ENCODE results near the gene DHRS4.
"Not testable (repeated sequence)": the region's sequence is repeated elsewhere in the genome, so short reads cannot be mapped to it uniquely, and the experiment has no call there.

The DHRS4 gene

DNA sequence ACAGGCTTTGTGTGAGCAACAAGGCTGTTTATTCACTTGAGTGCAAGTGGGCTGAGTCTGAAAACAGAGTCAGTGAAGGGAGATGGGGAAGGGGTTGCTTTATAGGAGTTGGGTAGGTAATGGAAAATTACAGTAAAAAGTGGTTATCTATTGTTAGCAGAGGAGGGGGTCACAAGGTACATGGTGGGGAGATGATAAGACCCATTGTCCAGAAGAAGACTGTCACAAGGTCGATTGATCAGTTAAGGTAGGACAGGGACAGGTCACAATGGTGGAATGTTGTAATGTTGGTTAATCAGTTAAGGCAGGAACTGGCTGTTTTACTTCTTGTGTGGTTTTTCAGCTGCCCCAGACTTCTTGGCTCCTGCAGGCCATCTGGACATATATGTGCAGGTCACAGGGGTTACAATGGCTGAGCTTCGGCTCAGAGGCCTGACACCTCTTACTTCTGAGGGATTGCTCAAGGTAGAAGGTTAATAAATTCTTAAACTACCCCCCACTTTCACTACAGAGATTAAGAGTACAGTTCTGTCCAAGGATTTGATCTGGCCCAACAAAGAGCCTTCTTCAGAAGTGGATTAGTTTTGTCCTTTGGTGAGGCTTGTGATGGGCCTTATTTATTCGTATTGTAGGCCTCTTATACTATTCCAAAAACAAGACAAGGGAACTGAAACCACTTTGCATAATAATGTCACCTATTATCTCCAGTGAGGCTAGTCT lies 13.8 kb upstream of the DHRS4 start:
- DNase-seq (ENCODE audit: low read depth in 3 of 3): no peak

DNA sequence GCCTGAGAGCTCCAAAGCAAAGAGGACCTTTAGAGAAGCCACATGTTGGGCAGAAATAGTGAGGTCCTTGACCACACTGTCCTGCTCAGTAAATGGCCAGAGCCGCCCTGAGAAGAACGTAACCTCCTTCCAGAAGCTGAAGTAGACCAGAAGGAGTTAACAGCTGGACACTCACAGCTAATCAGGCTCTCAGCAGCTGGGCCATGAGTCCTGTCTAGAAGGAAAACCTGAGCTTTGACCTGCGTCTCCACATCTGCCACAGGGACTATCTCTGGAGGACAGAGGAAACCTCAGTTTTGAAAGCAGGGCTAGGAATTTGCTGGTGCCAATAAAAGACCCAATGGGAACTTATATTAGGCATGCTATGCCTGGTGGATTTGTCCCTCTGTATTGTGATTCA lies 12.3 kb upstream of the DHRS4 start:
- DNase-seq (ENCODE audit: low read depth in 3 of 3): no peak

DNA sequence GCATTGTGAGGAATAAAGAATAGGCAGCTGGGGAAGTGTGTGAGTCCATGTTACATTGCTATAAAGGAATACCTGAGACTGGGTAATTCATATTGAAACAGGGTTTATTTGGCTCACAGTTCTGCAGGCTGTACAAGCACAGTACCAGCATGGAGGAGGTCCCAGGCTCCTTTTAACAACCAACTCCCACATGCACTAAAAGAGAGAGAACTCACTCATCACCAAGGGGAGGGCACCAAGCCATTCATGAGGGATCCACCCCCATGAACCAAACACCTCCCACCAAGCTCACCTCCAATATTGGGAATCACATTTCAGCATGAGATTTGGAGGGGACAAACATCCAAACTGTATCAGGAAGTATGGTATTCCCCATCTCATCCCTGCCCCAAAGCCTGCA lies 11.9 kb upstream of the DHRS4 start:
- DNase-seq (ENCODE audit: low read depth in 3 of 3): no peak

DNA sequence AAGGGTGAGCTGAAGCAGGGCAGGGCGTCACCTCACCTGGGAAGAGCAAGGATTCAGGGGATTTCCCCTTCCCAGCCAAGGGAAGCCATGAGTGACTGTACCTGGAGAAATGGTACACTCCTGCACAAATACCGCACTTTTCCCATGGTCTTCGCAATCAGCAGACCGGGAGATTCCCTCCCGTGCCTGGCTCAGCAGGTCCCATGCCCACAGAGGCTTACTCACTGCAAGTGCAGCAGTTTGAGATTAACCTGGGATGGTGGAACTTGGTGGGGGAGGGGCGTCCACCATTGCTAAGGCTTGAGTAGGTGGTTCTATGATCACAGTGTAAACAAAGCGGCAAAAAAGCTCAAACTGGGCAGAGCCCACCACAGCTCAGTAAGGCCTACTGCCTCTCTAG lies 11.0 kb upstream of the DHRS4 start:
- DNase-seq (ENCODE audit: low read depth in 3 of 3): no peak

DNA sequence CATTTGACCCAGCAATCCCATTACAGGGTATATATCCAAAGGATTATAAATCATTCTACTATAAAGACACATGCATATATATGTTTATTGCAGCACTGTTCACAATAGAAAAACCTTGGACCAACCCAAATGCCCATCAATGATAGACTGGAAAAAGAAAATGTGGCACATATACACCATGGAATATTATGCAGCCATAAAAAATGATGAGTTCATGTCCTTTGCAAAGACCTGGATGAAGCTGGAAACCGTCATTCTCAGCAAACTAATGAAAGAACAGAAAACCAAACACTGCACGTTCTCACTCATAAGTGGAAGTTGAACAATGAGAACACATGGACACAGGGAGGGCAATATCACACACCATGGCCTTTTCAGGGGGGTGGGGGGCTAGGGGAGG lies 4.5 kb upstream of the DHRS4 start:
- not testable (repeated sequence) for DNase-seq (ENCODE audit: low read depth in 3 of 3)

DNA sequence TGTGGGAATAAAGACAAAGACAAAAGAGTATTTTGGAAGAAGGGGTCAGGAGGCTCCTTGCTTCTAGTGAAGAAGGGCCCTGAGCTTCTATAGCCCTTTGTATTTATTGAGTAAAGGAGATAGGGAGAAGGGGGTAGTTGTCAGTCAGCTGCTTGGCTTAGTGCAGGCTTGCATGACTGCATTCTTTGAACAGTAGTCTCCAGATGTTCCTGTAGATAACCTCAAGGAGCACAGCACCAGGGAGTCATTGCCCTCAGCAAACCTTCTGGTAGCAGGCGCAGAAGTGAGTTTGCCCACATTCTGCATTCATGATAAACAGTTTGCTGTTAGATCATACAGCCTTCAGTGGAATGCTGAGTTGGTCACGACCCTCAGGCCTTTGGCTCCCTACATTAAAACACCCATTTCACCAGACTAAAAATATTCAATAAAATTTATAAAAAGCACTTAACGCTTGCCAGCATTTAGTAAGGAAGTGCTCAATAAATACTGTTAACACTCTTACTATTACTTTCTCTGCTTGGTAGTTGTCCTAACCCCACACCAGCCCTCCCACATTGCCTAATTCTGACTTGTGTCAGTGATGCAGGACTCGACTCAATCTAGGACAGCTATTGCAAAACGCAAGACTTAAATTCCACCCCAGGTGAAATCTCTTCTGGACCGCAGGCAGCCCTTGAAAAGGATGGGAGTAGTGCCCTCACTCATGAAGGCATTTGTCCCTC lies 3.0 kb upstream of the DHRS4 start:
- DNase-seq (ENCODE audit: low read depth in 3 of 3): no peak

DNA sequence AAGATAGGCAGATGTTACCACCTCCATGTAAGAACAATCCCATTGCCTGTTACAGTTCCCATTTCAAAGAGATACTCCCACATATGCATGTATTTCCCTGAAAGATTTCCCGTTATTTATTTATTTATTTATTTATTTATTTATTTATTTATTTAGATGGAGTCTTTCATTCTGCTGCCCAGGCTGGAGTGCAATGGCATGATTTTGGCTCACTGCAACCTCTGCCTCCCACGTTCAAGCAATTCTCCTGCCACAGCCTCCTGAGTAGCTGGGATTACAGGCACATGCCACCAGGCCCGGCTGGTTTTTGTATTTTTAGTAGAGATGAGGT lies 2.5 kb upstream of the DHRS4 start:
- DNase-seq (ENCODE audit: low read depth in 3 of 3): not testable (repeated sequence)

DNA sequence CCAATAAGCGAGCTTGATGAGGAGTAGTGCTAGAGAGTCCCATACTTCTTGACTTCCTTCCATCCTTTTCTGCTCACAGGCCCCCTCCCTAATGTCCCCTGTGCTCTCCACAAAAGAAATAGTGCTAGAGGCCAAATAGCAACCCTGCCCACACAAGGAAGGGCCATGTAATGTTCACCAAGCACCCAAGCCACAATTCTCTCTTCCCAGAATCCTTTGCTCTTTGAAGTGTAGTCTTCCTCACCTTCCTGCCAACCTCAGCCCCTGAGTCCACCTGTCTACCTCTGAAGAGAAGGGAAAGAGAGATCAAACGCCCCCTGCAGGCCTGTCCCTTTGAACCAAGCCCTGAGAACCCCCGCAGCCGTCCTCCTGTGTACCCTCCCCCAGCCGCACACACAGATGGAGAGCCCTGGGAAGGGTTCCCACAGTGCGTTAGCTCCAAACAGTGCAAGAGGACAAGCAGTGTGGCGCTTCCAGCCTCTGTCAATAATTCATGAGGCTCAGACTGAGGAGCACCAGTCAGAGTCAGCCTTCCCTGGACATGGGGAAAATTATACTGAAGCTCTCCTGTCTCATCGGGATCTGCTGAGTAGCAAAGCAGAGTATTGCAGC lies 1.9 kb upstream of the DHRS4 start:
- DNase-seq (ENCODE audit: low read depth in 3 of 3): no peak

DNA sequence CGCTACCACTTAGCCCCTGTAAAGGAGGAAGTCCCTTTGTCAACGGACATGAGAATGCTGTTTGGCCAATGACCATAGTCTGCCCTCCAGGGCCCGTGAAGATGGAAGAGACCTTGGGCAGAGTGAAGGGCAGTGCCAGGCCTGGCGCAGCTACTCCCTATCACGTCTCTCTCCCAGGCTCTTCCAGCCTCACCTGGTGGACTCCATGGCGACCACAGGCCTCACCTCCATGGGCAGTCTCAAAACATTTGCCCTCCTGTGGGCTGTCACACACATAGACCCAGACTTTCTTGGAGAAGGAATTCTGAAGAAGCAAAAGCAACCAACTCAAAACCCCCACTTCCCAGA lies 480 bp upstream of the DHRS4 start:
- not testable (repeated sequence) for DNase-seq (ENCODE audit: low read depth in 3 of 3)

DNA sequence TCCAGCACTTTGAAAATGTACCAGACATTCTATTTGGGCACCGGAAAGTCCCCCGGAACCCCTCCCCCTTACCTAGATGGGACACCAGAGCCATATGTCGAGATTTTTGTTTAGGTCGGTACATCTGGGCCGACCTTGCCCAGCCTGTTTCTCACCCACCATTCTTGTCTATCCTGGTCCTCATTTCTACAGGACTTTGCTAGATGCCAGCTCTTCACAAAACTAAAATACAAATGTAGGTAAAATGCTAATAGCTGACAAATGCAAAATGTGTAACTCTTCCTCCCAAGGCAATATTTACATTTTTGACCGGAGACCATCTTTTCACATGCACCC lies 677 bp downstream of the DHRS4 start:
- not testable (repeated sequence) for DNase-seq (ENCODE audit: low read depth in 3 of 3)

DNA sequence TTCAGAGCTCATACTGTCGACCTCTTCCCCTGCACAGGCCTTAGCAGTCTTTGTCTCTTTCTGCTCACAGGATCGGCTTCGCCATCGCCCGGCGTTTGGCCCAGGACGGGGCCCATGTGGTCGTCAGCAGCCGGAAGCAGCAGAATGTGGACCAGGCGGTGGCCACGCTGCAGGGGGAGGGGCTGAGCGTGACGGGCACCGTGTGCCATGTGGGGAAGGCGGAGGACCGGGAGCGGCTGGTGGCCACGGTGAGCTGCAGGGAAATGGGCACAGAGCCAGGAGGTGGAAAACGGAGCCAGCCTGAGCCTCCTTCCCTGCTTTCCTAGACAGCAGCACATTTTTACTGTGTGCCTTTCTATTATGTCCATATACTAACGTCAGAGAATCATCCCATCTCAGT lies 1.4 kb downstream of the DHRS4 start:
- not testable (repeated sequence) for DNase-seq (ENCODE audit: low read depth in 3 of 3)

DNA sequence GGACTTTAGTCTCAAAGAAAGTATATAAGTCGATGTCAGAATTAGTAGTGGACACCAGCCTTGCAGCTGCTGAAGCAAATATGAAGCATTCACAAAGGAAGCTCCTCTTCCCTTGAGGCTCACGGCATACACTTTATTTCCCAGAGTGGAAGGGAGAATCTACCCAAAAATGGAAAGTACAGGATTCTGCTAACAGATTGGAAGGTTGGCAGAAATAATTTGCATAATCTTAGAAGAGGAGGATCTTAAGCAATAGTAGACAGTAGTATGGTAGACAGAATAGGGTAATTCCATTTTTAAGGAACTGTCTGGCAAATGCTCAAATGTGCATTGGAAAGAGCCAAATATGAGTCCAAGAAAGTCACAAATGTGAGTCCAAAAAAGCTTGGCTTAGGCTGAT lies 2.2 kb downstream of the DHRS4 start:
- DNase-seq (ENCODE audit: low read depth in 3 of 3): not testable (repeated sequence)

DNA sequence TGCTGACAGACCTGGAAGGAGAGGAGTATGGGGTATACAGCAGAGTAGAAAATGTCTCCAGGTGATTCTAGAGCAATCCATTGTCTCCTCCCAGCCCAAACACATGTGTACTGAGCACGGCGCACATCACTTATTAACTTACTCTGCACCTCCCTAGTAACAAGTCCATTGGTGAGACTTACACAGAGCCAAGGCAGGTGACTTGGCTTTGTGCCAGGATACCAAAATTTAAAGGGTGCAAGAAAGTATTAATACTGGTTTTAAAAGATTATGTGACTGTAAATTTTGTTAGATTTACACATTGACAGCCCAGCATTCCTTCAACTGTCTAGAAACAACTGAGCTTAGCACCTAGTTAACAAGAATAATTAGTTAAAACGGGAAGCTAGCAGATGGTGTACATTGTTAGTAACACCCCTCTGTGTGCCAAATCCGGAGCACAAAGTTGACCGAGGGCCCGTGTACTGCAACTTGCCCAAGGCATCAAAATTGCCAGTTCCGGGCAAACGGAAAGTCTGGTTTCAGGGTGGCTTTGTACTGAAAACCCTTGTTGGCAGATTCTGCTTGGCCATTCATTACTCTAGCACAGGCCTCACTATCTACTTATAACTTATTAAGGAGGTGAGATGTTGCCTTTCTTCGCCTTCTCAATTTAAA lies 4.5 kb downstream of the DHRS4 start:
- DNase-seq (ENCODE audit: low read depth in 3 of 3): not testable (repeated sequence)

DNA sequence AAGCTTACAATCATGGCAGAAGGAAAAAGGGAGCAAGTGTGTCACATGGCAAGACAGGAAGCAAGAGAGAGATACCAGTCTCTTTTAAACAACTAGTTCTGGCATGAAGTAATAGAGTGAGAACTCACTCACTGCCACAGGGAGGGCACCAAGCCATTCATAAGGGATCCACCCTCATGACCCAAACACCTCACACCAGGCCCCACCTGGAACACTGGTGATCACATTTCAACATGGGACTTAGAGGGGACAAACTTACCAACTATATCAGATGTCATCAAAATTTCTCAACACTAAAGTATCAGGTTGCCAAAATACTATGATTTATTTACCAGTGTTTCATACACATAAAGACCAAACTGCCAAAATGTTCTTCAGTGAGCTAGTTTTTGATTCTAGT lies 7.3 kb downstream of the DHRS4 start:
- DNase-seq (ENCODE audit: low read depth in 3 of 3): not testable (repeated sequence)

DNA sequence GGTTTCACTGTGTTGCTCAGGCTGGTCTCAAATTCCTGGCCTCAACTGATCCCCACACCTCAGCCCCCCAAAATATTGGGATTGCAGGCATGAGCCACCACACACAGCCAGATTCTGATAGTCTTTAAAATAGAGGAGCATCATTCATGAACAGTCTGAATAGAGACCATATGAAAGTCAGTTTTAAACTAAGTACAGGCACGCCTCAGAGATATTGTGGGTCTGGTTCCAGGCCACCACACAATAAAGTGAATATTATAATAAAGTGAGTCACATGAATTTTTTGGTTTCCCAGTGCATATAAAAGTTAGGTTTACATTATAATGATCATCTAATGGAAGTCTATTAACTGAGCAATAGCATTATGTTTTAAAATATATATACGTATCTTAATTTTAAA lies 8.1 kb downstream of the DHRS4 start:
- DNase-seq (ENCODE audit: low read depth in 3 of 3): not testable (repeated sequence)

DNA sequence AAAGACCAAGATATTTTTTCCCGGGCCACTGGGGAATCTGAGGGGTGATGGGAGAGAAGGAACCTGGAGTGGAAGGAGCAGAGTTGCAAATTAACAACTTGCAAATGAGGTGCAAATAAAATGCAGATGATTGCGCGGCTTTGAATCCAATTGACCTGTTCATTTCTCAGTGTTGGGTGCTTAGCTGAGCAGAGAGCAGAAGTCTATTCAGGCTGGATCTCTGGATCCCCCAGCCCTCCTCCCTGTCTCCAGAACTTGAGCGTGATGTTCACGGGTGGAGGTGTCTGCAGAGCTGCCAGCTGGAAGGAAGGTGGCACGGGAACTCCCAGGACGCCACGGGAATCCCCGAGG lies 15.5 kb downstream of the DHRS4 start:
- DNase-seq (ENCODE audit: low read depth in 3 of 3): not testable (repeated sequence)

DNA sequence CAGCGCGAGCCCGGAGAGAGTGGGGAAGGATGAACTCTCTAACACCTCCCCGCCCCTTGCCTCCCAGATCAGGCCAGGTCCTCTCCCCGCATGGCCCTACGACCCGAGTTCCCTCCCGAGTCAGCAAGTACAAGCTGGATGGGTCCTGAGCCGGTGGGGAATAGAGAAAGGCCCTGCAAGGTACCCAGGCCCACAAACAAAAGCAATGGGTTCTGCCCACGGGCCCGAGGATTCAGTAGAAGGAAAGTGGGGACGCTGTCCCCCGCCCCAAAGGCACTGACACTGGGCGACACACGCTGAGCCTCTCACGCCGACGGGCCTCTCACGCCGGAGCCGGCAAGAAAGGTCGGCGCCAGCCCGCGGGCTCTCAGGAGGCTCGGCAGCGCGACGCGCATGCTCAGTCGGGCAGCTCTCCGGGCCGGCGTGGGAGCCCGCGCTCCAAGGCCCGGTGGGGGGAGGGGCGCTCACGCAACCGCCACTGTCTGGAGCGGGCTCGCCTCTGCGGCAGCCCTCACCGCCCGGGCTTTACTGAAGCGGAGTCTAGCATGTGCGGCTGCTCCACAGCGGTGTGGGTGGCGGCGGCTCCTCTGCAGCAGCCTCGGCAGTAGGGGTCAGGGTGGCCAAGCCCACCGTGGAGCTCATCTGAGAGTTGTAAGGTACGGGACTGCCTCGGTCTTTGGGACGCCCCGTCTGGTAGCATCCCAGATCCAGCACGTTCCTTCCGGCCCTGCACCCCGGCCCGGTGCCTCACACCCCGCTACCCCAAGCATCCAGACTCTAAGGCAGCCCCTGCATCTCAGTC lies 16.1 kb downstream of the DHRS4 start:
- peak; percentile 36 to 50 (median 44) for DNase-seq (ENCODE audit: low read depth in 3 of 3)

DNA sequence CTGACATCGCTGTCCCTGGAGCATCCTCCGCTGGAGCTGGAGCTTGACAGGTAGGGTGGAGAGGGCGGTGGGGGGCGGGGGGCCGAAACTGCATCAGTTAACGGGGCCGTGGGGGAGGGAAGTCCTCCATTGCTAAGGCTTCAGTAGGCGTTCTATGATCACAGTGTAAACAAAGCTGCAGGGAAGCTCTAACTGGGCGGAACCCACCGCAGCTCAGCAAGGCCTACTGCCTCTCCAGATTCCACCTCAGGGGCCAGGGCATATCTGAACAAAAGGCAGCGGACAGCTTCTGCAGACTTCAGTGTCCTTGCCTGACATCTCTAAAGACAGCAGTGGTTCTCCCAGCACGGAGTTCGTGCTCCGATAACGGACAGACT lies 16.7 kb downstream of the DHRS4 start:
- DNase-seq (ENCODE audit: low read depth in 3 of 3): not testable (repeated sequence)

DNA sequence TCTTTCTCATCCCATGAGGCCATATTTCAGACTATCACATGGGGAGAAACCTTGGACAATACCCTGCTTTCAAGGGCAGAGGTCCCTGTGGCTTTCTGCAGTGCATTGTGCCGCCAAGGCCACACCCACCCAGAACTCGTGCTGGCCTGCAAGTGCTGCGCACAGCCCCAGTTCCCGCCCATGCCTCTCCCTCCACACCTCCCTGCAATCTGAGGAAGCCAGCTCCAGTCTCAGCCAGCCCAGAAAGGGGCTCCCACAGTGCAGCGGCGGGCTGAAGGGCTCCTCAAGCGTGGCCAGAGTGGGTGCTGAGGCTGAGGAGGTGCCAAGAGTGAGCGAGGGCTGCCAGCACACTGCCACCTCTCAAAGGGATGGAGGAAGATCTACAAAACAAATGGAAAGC lies 19.6 kb downstream of the DHRS4 start:
- not testable (repeated sequence) for DNase-seq (ENCODE audit: low read depth in 3 of 3)

DNA sequence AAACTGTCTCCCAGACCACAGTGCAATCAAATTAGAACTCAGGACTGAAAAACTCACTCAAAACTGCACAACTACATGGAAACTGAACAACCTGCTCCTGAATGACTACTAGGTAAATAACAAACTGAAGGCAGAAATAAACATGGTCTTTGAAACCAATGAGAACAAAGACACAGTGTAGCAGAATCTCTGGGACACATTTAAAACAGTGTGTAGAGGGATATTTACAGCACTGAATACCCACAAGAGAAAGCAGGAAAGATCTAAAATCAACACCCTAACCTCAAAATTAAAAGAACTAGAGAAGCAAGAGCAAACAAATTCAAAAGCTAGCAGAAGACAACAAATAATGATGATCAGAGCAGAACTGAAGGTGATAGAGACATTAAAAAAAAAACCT lies 20.5 kb downstream of the DHRS4 start:
- not testable (repeated sequence) for DNase-seq (ENCODE audit: low read depth in 3 of 3)

DNA sequence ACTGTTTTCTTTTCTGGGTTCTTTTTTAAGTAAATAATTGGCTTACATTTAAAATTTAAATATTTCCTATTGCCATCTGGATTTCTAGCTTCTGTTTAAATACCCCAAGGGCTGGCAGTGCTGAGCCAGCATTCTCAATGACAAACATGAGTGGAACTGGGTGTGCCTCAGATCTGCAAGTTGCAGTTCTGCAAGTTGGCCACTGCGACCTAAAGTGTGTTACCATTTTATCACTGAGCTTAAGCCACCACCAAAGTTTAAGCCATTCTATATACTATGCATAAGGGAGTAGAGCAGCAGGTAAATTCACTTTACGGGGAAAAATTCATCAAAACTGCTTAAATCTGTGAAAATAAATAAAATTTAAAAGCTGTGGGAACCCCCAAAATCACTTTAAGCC lies 23.6 kb downstream of the DHRS4 start:
- not testable (repeated sequence) for DNase-seq (ENCODE audit: low read depth in 3 of 3)

All from stimulated activated CD4-positive, alpha-beta T cell treated with anti-CD3 and anti-CD28 coated beads, TNF-alpha, amount 100 ng/mL, for 4 hours (primary cell).